ENCODE results near the gene LAMA5. TPM values are rescaled to one million over a fixed set of nuclear protein-coding genes. Genes with fewer than 3 reads are reported as not detected.

Gene LAMA5
- total and polyA plus RNA-seq, 9 donors = 4.7 to 115 (median 42.2) TPM

- intact Hi-C loops (cut with DNase I) = loop anchor here in 3 of 4 donors (5.0 to 10.0 kb wide), 5 partner anchors 60 to 488 kb away; partner anchors contain the start of gene LAMA5 (in 1 of the 3)
- Histone ChIP-seq H3K27me3 (no peaks in the 10 kb centered on the region), H3K4me1 (ENCODE audit: insufficient read depth) (peaks cover 11% of the 10 kb centered on the region), H3K9me3 (no peaks in the 10 kb centered on the region), H3K27ac (no peak overlapping the region), H3K36me3 (no peaks in the 10 kb centered on the region), H3K4me3 (peak overlapping the region; percentile 88)
- 65 to 74% (median 73%) methylated on average over 29 of the region's 29 CpGs for WGBS, 3 donors
- no peak for DNase-seq
- no peak for TF ChIP-seq CTCF (IDR thresholded peaks at IDR 0.05)
- no peak for TF ChIP-seq EP300 (IDR thresholded peaks at IDR 0.05)
Observed at GRCh38 chr20:62304331-62305148, 62.6 kb downstream of the LAMA5 start.

GRCh38 chr20:62303340-62304226 lies 63.5 kb downstream of the LAMA5 start:
- H3K27me3 ChIP-seq = no peaks in the 10 kb centered on the region
- peak overlapping the region; percentile 88 for H3K4me3 ChIP-seq
- intact Hi-C loops (cut with DNase I) = loop anchor here (2.0 to 10.0 kb wide), 6 partner anchors 61 to 489 kb away; partner anchors contain the start of gene LAMA5 (in 1 of the 4)
- H3K9me3 ChIP-seq = no peaks in the 10 kb centered on the region
- peaks cover 11% of the 10 kb centered on the region for H3K4me1 ChIP-seq (ENCODE audit: insufficient read depth)
- no peaks in the 10 kb centered on the region for H3K36me3 ChIP-seq
- 2% methylated on average over 57 to 66 of the region's 66 CpGs for WGBS, 3 donors
- peak overlapping the region in 1 of 2 donors; percentile 45 for H3K27ac ChIP-seq
- TF ChIP-seq POLR2A (IDR thresholded peaks at IDR 0.05) (no peak), EP300 (IDR thresholded peaks at IDR 0.05) (no peak), CTCF (IDR thresholded peaks at IDR 0.05) (no peak)
- no peak for DNase-seq

GRCh38 chr20:62303062-62303339 lies 64.1 kb downstream of the LAMA5 start:
- TF ChIP-seq EP300 (IDR thresholded peaks at IDR 0.05) (no peak), CTCF (IDR thresholded peaks at IDR 0.05) (no peak), POLR2A (IDR thresholded peaks at IDR 0.05) (no peak)
- Histone ChIP-seq H3K36me3 (no peaks in the 10 kb centered on the region), H3K27me3 (no peaks in the 10 kb centered on the region), H3K4me1 (ENCODE audit: insufficient read depth) (peaks cover 11% of the 10 kb centered on the region), H3K9me3 (no peaks in the 10 kb centered on the region), H3K27ac (peak overlapping the region in 1 of 2 donors; percentile 45), H3K4me3 (peak overlapping the region; percentile 88)
- WGBS, 3 donors = 1% methylated on average over 20 to 39 of the region's 39 CpGs; no CpG with 5 or more reads in 1 of the 3 donors
- DNase-seq = no peak
- intact Hi-C loops (cut with DNase I) = loop anchor here (2.0 to 10.0 kb wide), 6 partner anchors 62 to 489 kb away; partner anchors contain the start of gene LAMA5 (in 1 of the 4)

GRCh38 chr20:62302341-62303061 lies 64.6 kb downstream of the LAMA5 start, which contains the start of gene ADRM1:
ADRM1 (plus strand) TSS chr20:62302997; CDS start chr20:62303569, 572 bp downstream.
- WGBS, 3 donors = 0 to 1% (median 1%) methylated on average over 58 to 81 of the region's 81 CpGs
- Histone ChIP-seq H3K27me3 (no peaks in the 10 kb centered on the region), H3K4me3 (peak within 1 kb of the TSS; percentile 88), H3K9me3 (no peaks in the 10 kb centered on the region), H3K4me1 (ENCODE audit: insufficient read depth) (peaks cover 11% of the 10 kb centered on the region), H3K36me3 (no peaks in the 10 kb centered on the region), H3K27ac (peak within 1 kb of the TSS; percentile 88 to 98)
- intact Hi-C loops (cut with DNase I) = loop anchor here (2.0 to 10.0 kb wide), 6 partner anchors 62 to 490 kb away; partner anchors contain the start of gene LAMA5 (in 1 of the 4)
- TF ChIP-seq POLR2A (IDR thresholded peaks at IDR 0.05) (peak; percentile 37), CTCF (IDR thresholded peaks at IDR 0.05) (peak; percentile 87 to 99 (median 98)), EP300 (IDR thresholded peaks at IDR 0.05) (no peak)
- DNase-seq = peak; percentile 94 to 98 (median 95)

All from ovary (tissue), 9 donors.